RWPE1 (cell line): Measurements from ENCODE around the gene RHBDD2.
"Not testable (repeated sequence)": the region's sequence is repeated elsewhere in the genome, so short reads cannot be mapped to it uniquely, and the experiment has no call there.

Experiments
- CTCF ChIA-PET: fragments of 350-600 bp; sonication (Branson Sonifier 250); formaldehyde crosslinking; extraction: SDS; loops from one replicate; lab custom pipeline; 2021; lab: Yijun Ruan, JAX
- POLR2A ChIA-PET: fragments of 400-600 bp; formaldehyde crosslinking; extraction: SDS; loops from one replicate; lab custom pipeline; 2020; ENCODE audit warnings: antibody characterized with exemption; ENCODE audit not compliant: low non-redundant PET; lab: Yijun Ruan, JAX
- DNase-seq: peaks from one replicate; pipeline ENCODE4 v3.0.0; 2012; ENCODE audit warnings: low spot score
- H3K27ac ChIP-seq: fragments of 450-650 bp; 2 replicates; pipeline ENCODE4 v1.5.1; 2017
- TF ChIP-seq, protein P1 (sequence below): fragments of 450-650 bp; conservative IDR thresholded peaks from 2 replicates; pipeline ENCODE4 v1.5.1; 2017; ENCODE audit warnings: low read depth, mild to moderate bottlenecking

RHBDD2 gene

DNA sequence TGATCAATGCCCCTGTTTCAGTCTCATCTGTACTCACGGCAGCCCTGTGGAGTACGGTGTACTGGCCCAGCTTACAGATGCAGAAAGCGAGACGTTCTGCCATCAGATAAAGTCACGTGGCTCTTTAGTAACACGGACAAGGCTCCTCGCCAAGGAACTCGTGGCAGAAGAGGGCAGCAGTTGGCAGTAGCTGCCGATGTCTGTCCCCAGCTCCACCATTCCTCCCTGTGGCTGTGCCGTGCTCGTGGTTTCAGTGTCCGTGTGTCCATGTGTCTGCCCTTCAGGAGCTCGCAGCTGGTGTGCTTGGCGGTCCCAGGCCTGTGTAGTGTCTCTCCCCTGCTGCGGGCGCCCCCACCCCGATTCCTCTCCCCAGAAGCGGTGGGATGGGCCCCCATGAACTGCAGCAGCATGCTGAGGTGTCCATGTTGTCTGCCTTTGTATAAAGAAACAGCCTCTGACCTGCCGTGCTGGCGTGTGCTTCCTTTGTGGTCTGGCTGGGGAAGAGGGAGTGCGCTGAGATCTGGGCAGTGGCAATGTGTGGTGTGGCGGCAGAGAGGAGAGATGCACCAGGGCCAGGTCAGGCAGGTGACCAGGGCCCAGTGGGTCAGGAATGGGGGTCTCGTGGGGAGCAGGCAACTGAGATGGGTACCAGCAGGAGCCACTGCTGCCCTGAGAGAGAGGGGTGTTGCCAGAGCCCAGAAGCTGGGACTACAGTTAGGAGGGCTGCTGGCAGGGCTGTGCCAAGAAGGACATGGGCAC lies 9.8 kb downstream of the RHBDD2 start:
- DNase-seq: no peak
- TF ChIP-seq, protein P1, sequence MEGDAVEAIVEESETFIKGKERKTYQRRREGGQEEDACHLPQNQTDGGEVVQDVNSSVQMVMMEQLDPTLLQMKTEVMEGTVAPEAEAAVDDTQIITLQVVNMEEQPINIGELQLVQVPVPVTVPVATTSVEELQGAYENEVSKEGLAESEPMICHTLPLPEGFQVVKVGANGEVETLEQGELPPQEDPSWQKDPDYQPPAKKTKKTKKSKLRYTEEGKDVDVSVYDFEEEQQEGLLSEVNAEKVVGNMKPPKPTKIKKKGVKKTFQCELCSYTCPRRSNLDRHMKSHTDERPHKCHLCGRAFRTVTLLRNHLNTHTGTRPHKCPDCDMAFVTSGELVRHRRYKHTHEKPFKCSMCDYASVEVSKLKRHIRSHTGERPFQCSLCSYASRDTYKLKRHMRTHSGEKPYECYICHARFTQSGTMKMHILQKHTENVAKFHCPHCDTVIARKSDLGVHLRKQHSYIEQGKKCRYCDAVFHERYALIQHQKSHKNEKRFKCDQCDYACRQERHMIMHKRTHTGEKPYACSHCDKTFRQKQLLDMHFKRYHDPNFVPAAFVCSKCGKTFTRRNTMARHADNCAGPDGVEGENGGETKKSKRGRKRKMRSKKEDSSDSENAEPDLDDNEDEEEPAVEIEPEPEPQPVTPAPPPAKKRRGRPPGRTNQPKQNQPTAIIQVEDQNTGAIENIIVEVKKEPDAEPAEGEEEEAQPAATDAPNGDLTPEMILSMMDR: no peak
- 0 out of 2 replicates have a peak overlapping the region, but pooled peaks have one; percentile 1 for H3K27ac ChIP-seq
- ChIA-PET POLR2A (no interaction called here), CTCF (no interaction called here)

DNA sequence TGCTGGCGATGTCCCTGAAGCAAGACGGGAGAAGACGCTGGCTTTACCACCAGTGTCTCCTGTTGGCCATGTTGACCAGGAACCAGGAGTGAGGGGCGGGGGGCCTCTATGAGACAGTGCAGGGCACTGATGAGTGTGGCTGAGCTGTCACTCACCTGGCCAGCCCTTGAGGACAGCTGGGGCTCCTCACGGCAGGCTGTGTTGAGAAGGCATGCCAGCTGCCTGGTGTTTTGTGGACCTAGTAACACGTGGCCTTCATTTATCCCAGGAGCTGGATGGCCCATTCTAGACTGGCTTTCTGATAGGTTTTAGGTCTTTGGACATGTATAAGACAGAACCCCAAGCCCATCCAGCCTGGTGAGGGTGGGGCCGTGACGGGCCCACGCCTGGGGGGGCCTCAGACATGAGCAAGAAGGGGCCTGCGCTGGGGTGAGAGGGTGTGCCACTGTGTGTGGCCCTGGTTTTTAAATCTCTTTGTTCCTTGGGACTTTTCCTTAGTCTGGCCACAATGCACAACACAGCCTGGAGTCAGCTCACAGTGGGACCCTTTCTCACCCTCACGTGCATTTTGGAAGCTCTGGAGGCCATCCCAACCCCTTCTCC lies 10.5 kb downstream of the RHBDD2 start:
- ChIA-PET CTCF (no interaction called here), POLR2A (no interaction called here)
- H3K27ac ChIP-seq: 0 out of 2 replicates have a peak overlapping the region, but pooled peaks have one; percentile 1
- no peak for DNase-seq
- TF ChIP-seq, protein P1: no peak

GRCh38 chr7:75889826-75890225 lies 11.0 kb downstream of the RHBDD2 start:
- ChIA-PET CTCF (interaction anchor here (0.6 to 1.1 kb wide), 2 partner anchors 13 to 418 kb away, joined by 3 read pairs; no protein-coding TSS in a partner anchor), POLR2A (no interaction called here)
- no peak for DNase-seq
- TF ChIP-seq, protein P1: no peak
- H3K27ac ChIP-seq: no peak overlapping the region

DNA sequence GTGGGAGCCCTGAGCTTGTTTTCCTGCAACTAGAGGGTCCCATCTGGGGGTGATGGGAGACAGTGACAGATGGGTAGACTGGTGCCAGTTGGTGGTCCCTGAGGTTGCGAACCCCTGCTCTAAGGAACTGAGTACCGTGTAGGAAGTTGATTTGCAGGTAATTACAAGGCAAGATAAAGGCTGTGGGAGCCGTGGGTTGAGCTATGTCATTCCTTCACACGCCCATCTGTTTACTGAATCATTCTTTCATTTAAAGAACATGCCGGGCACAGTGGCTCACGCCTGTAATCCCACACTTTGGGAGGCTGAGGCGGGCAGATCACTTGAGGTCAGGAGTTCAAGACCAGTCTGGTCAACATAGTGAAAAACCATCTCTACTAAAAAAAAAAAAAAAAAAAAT lies 12.4 kb downstream of the RHBDD2 start:
- POLR2A ChIA-PET, H3K27ac ChIP-seq, CTCF ChIA-PET, DNase-seq: not testable (repeated sequence)

- TF ChIP-seq, protein P1: no peak
- H3K27ac ChIP-seq: peak overlapping the region; percentile 76
- ChIA-PET POLR2A (interaction anchor here (0.7 to 1.4 kb wide), 2 partner anchors 24 to 69 kb away, joined by 4 to 9 read pairs; no protein-coding TSS in a partner anchor), CTCF (no interaction called here)
- no peak for DNase-seq
Observed at GRCh38 chr7:75891815-75892411, 13.1 kb downstream of the RHBDD2 start.

DNA sequence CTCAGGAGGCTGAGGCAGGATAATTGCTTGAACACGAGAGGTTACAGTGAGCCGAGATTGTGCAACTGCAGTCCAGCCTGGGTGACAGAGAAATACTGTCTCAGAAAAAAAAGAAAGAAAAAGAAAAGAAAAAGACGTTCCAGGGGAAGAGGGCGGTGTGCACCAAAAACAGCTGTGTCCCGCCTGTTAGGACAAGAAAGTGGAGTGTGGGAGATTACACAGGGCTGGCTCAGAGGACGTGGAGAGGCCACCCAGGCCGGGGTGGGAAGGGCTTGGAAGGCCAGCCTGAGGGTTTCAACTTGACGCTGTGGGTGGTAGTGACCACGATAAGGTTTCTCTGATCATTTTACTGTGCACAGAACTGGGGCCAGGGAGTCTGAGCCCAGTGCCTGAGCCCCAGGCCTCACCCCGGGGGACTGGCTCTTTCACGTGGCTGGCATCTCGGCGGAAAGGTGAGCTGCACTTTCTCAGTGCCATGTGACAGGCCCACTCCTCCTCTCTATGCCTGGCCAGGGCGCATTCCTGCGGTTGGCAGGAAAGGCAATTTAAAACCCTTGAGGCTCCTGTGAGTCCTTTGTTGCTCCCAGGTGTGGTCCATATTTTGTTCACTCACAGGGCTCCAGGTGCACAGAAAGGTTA lies 13.9 kb downstream of the RHBDD2 start:
- ChIA-PET POLR2A (interaction anchor here (0.5 to 1.4 kb wide), 3 partner anchors 23 to 174 kb away, joined by 3 to 9 read pairs (median 4); no protein-coding TSS in a partner anchor), CTCF (interaction anchor here (0.6 kb wide), 1 partner anchor 69 kb away, joined by 5 read pairs; no protein-coding TSS in a partner anchor)
- TF ChIP-seq, protein P1: no peak
- DNase-seq: peak; percentile 72
- H3K27ac ChIP-seq: peak overlapping the region; percentile 76
